Measurements from ENCODE around the gene TFDP2. TPM values are rescaled to one million over a fixed set of nuclear protein-coding genes. Genes with fewer than 3 reads are reported as not detected.

Gene TFDP2
- total RNA-seq, 2 donors from 2014 or later: 102 to 128 TPM

GRCh38 chr3:142127941-142128658, 21.2 kb downstream of the TFDP2 start:
- Histone ChIP-seq H3K27me3 (replicated peaks; ENCODE audit: insufficient read depth) (no peaks in the 10 kb centered on the region), H3K27ac (peak overlapping the region; percentile 44 to 50), H3K36me3 (no peaks in the 10 kb centered on the region), H3K9me3 (no peaks in the 10 kb centered on the region), H3K4me1 (replicated peaks) (no peaks in the 10 kb centered on the region), H3K4me3 (no peak overlapping the region)
- 71% methylated on average over 8 of the region's 8 CpGs for WGBS
- intact Hi-C loops (cut with DNase I): loop anchor here (2.0 kb wide), 1 partner anchor 153 kb away; no protein-coding TSS in a partner anchor
- TF ChIP-seq, protein P1, sequence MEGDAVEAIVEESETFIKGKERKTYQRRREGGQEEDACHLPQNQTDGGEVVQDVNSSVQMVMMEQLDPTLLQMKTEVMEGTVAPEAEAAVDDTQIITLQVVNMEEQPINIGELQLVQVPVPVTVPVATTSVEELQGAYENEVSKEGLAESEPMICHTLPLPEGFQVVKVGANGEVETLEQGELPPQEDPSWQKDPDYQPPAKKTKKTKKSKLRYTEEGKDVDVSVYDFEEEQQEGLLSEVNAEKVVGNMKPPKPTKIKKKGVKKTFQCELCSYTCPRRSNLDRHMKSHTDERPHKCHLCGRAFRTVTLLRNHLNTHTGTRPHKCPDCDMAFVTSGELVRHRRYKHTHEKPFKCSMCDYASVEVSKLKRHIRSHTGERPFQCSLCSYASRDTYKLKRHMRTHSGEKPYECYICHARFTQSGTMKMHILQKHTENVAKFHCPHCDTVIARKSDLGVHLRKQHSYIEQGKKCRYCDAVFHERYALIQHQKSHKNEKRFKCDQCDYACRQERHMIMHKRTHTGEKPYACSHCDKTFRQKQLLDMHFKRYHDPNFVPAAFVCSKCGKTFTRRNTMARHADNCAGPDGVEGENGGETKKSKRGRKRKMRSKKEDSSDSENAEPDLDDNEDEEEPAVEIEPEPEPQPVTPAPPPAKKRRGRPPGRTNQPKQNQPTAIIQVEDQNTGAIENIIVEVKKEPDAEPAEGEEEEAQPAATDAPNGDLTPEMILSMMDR (IDR thresholded peaks at IDR 0.05): no peak
- TF ChIP-seq POLR2AphosphoS5 (IDR thresholded peaks at IDR 0.05) (peak; percentile 22), POLR2A (IDR thresholded peaks at IDR 0.05) (no peak)
- DNase-seq (ENCODE audit: low spot score): no peak

DNA sequence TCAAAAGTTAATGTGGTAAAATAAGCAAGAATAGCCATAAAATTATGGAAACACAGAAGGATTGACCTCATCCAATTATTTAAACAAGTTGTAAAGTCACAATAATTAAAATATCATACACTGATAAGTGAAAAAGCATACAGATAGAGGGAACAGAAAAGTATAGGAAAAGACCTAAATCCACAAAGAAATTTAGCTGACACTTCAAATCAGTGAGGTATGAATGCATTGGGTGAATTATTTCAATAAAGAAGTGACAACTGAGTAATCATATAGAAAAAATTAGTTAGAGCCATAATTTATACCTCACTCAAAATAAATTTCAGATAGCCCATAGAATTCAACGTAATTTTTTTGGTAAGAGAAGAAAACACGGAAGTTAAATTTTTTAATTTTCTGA, 25.1 kb downstream of the TFDP2 start:
- no peak overlapping the region for H3K4me3 ChIP-seq
- no peaks in the 10 kb centered on the region for H3K36me3 ChIP-seq
- peak overlapping the region in 1 of 2 donors; percentile 45 for H3K27ac ChIP-seq
- intact Hi-C loops (cut with DNase I): no loop called here
- no peak for DNase-seq (ENCODE audit: low spot score)
- no peaks in the 10 kb centered on the region for H3K4me1 ChIP-seq (replicated peaks)
- no peaks in the 10 kb centered on the region for H3K9me3 ChIP-seq
- H3K27me3 ChIP-seq (replicated peaks; ENCODE audit: insufficient read depth): no peaks in the 10 kb centered on the region
- no peak for TF ChIP-seq POLR2A (IDR thresholded peaks at IDR 0.05)
- TF ChIP-seq, protein P1 (IDR thresholded peaks at IDR 0.05): no peak
- no peak for TF ChIP-seq POLR2AphosphoS5 (IDR thresholded peaks at IDR 0.05)
- WGBS: 96% methylated on average over 2 of the region's 2 CpGs

DNA sequence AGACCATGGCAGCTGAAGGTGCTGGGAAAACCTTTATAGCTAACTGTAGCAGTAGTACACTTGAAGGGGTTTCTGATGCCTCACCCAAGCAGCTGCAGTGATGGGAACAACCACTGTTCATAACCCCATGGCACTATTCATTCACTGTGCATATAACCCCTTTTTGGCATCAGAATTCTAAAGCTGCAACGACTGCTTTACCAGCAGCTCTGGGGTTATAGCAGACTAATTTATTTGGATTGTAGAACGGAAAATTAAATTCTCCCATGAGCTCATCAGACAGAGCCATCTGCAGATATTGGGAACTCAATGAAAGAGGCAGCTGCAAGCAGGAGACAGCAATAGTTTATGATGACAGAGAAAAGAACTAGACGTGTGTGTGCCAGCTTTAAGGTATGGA, 28.6 kb downstream of the TFDP2 start:
- intact Hi-C loops (cut with DNase I): no loop called here
- Histone ChIP-seq H3K36me3 (no peaks in the 10 kb centered on the region), H3K27ac (no peak overlapping the region), H3K4me3 (no peak overlapping the region), H3K27me3 (replicated peaks; ENCODE audit: insufficient read depth) (no peaks in the 10 kb centered on the region), H3K9me3 (no peaks in the 10 kb centered on the region), H3K4me1 (replicated peaks) (no peaks in the 10 kb centered on the region)
- no peak for TF ChIP-seq POLR2AphosphoS5 (IDR thresholded peaks at IDR 0.05)
- TF ChIP-seq, protein P1 (IDR thresholded peaks at IDR 0.05): no peak
- TF ChIP-seq POLR2A (IDR thresholded peaks at IDR 0.05): no peak
- WGBS: 38% methylated on average over 3 of the region's 3 CpGs
- DNase-seq (ENCODE audit: low spot score): no peak

- Histone ChIP-seq H3K36me3 (no peaks in the 10 kb centered on the region), H3K9me3 (no peaks in the 10 kb centered on the region), H3K4me3 (no peak overlapping the region), H3K27me3 (replicated peaks; ENCODE audit: insufficient read depth) (no peaks in the 10 kb centered on the region), H3K4me1 (replicated peaks) (no peaks in the 10 kb centered on the region), H3K27ac (no peak overlapping the region)
- intact Hi-C loops (cut with DNase I): no loop called here
- 94% methylated on average over 3 of the region's 3 CpGs for WGBS
- TF ChIP-seq, protein P1 (IDR thresholded peaks at IDR 0.05): no peak
- TF ChIP-seq POLR2A (IDR thresholded peaks at IDR 0.05) (no peak), POLR2AphosphoS5 (IDR thresholded peaks at IDR 0.05) (no peak)
- DNase-seq (ENCODE audit: low spot score): no peak
These were observed 30.4 kb downstream of the TFDP2 start for GRCh38 chr3:142118911-142119310.
